Tibial nerve (tissue), 4 donors: ENCODE results near the gene KCNJ9. TPM values are rescaled to one million over a fixed set of nuclear protein-coding genes. Genes with fewer than 3 reads are reported as not detected.

Source experiments
- DNase-seq, 2 donors: peaks; one replicate each; pipeline ENCODE4 v3.0.0-alpha.2; 2019; ENCODE audit warnings: low spot score in 2 of 2
- H3K27ac ChIP-seq, 4 donors: fragments of 200-600 bp; sonication (generic) in 3 of 4; one replicate each; pipeline ENCODE4 v1.5.1; 2017 to 2019; ENCODE audit warnings: mild to moderate bottlenecking in 1 of 4
- H3K27me3 ChIP-seq, 2 donors: fragments of 200-600 bp; sonication (generic) in 1 of 2; one replicate each; pipeline versions ENCODE4 v1.5.1 to v1.6.0; 2017 to 2019
- H3K36me3 ChIP-seq, 3 donors: fragments of 200-600 bp; sonication (generic); one replicate each; pipeline ENCODE4 v1.5.1; 2018 to 2019
- H3K4me1 ChIP-seq, 4 donors: fragments of 200-600 bp; sonication (generic) in 3 of 4; one replicate each; pipeline ENCODE4 v1.5.1; 2017 to 2019
- H3K4me3 ChIP-seq, 4 donors: fragments of 200-600 bp; sonication (generic) in 3 of 4; one replicate each; pipeline ENCODE4 v1.5.1; 2017 to 2019; ENCODE audit warnings: mild to moderate bottlenecking in 1 of 4, moderate library complexity in 1 of 4
- H3K9me3 ChIP-seq, 4 donors: fragments of 200-600 bp; sonication (generic) in 3 of 4; one replicate each; pipeline ENCODE4 v1.5.1; 2017 to 2019
- CTCF ChIP-seq, 5 experiments: fragments of 200-600 bp in 3 of 5; fragments of 450-650 bp in 2 of 5; sonication (generic) in 3 of 5; IDR thresholded peaks; one replicate each; pipeline ENCODE4 v1.5.1; 2016 to 2019; ENCODE audit warnings: antibody characterized with exemption in 5 of 5, mild to moderate bottlenecking in 3 of 5, moderate library complexity in 2 of 5
- EP300 ChIP-seq, 2 donors: sonication (generic); formaldehyde crosslinking; IDR thresholded peaks; one replicate each; pipeline ENCODE4 v1.6.1; 2017; ENCODE audit warnings: antibody characterized with exemption in 2 of 2, mild to moderate bottlenecking in 1 of 2
- POLR2A ChIP-seq, 2 donors: fragments of 450-650 bp; IDR thresholded peaks; one replicate each; pipeline ENCODE4 v1.6.1; 2017; ENCODE audit warnings: antibody characterized with exemption in 2 of 2, mild to moderate bottlenecking in 2 of 2, moderate library complexity in 2 of 2
- WGBS, 2 donors: methylation state at CpG; one replicate each; pipeline ENCODE4 v1.1.5; 2018; 5-methylcytosine and 5-hydroxymethylcytosine counted together
- total RNA-seq, 4 donors: library from RNA; depleted of rRNA; stranded (reverse); fragments of >200 nt; gene quantifications; one replicate each; pipeline ENCODE4 v1.1.0, GENCODE V29; 2016

KCNJ9 gene
- total RNA-seq, 4 donors from 2014 or later, result 0.60 TPM; not detected in 3

GRCh38 chr1:160127865-160128523, 46.7 kb downstream of the KCNJ9 start:
- no peak for DNase-seq
- TF ChIP-seq POLR2A (IDR thresholded peaks at IDR 0.05) (no peak), CTCF (IDR thresholded peaks at IDR 0.05) (no peak), EP300 (IDR thresholded peaks at IDR 0.05) (no peak)
- WGBS, 2 donors, result 65% methylated on average over 7 of the region's 7 CpGs
- Histone ChIP-seq H3K27ac (peak overlapping the region in 2 of 4 donors; percentile 76 to 81), H3K27me3 (no peaks in the 10 kb centered on the region), H3K9me3 (no peaks in the 10 kb centered on the region), H3K4me3 (no peak overlapping the region), H3K4me1 (peaks cover 0 to 89% (median 31%) of the 10 kb centered on the region in 4 donors), H3K36me3 (peaks cover 0 to 76% (median 0%) of the 10 kb centered on the region in 3 donors)

GRCh38 chr1:160128636-160129035, 47.3 kb downstream of the KCNJ9 start:
- Histone ChIP-seq H3K36me3 (peaks cover 0 to 76% (median 0%) of the 10 kb centered on the region in 3 donors), H3K4me1 (peaks cover 0 to 82% (median 28%) of the 10 kb centered on the region in 4 donors), H3K27me3 (no peaks in the 10 kb centered on the region), H3K9me3 (no peaks in the 10 kb centered on the region), H3K27ac (peak overlapping the region in 2 of 4 donors; percentile 76 to 81), H3K4me3 (no peak overlapping the region)
- TF ChIP-seq POLR2A (IDR thresholded peaks at IDR 0.05) (no peak), CTCF (IDR thresholded peaks at IDR 0.05) (no peak), EP300 (IDR thresholded peaks at IDR 0.05) (no peak)
- no peak for DNase-seq
- 90 to 91% methylated on average over 18 of the region's 18 CpGs for WGBS, 2 donors

- H3K27me3 ChIP-seq, result no peaks in the 10 kb centered on the region
- TF ChIP-seq EP300 (IDR thresholded peaks at IDR 0.05), result no peak
- no peak for TF ChIP-seq POLR2A (IDR thresholded peaks at IDR 0.05)
- TF ChIP-seq CTCF (IDR thresholded peaks at IDR 0.05), result no peak
- H3K4me1 ChIP-seq, result peaks cover 0 to 78% (median 26%) of the 10 kb centered on the region in 4 donors
- H3K9me3 ChIP-seq, result no peaks in the 10 kb centered on the region
- peak overlapping the region in 2 of 4 donors; percentile 76 to 81 for H3K27ac ChIP-seq
- no peak for DNase-seq
- H3K36me3 ChIP-seq, result peaks cover 0 to 76% (median 0%) of the 10 kb centered on the region in 3 donors
- H3K4me3 ChIP-seq, result no peak overlapping the region
- WGBS, 2 donors, result 89 to 92% methylated on average over 5 of the region's 5 CpGs
These were observed 47.7 kb downstream of the KCNJ9 start for GRCh38 chr1:160129046-160129445.

- Histone ChIP-seq H3K27ac (peak overlapping the region in 2 of 4 donors; percentile 76 to 81), H3K36me3 (peaks cover 0 to 79% (median 0%) of the 10 kb centered on the region in 3 donors), H3K9me3 (no peaks in the 10 kb centered on the region), H3K4me3 (no peak overlapping the region), H3K4me1 (peaks cover 0 to 73% (median 21%) of the 10 kb centered on the region in 4 donors), H3K27me3 (no peaks in the 10 kb centered on the region)
- WGBS, 2 donors, result 82 to 86% methylated on average over 3 of the region's 3 CpGs
- TF ChIP-seq CTCF (IDR thresholded peaks at IDR 0.05) (no peak), POLR2A (IDR thresholded peaks at IDR 0.05) (no peak), EP300 (IDR thresholded peaks at IDR 0.05) (no peak)
- DNase-seq, result no peak
These were observed 48.2 kb downstream of the KCNJ9 start for GRCh38 chr1:160129558-160129957.

GRCh38 chr1:160129966-160130365, 48.6 kb downstream of the KCNJ9 start:
- Histone ChIP-seq H3K4me1 (peaks cover 0 to 69% (median 18%) of the 10 kb centered on the region in 4 donors), H3K36me3 (peaks cover 0 to 79% (median 0%) of the 10 kb centered on the region in 3 donors), H3K27me3 (no peaks in the 10 kb centered on the region), H3K4me3 (no peak overlapping the region), H3K9me3 (no peaks in the 10 kb centered on the region), H3K27ac (peak overlapping the region in 3 of 4 donors; percentile 46 to 81 (median 76))
- no peak for DNase-seq
- TF ChIP-seq EP300 (IDR thresholded peaks at IDR 0.05), result no peak
- no peak for TF ChIP-seq POLR2A (IDR thresholded peaks at IDR 0.05)
- no peak for TF ChIP-seq CTCF (IDR thresholded peaks at IDR 0.05)
- 86 to 94% methylated on average over 11 of the region's 11 CpGs for WGBS, 2 donors
